Left hindlimb (tissue), 1 donor: ENCODE results near the gene INTS11.
"Not testable (repeated sequence)": the region's sequence is repeated elsewhere in the genome, so short reads cannot be mapped to it uniquely, and the experiment has no call there.

Source experiments
- DNase-seq: peaks from one replicate; pipeline ENCODE4 v3.0.0-alpha.2; 2018

The INTS11 gene

GRCh38 chr1:1324524-1325287 lies at the start of gene INTS11, which contains the start of gene CPTP:
INTS11 (minus strand) TSS chr1:1324660; CDS start chr1:1324608, 52 bp downstream.
CPTP (plus strand) TSS chr1:1324802; CDS start chr1:1326911, 2,109 bp downstream.
- peak; percentile 95 for DNase-seq

DNA sequence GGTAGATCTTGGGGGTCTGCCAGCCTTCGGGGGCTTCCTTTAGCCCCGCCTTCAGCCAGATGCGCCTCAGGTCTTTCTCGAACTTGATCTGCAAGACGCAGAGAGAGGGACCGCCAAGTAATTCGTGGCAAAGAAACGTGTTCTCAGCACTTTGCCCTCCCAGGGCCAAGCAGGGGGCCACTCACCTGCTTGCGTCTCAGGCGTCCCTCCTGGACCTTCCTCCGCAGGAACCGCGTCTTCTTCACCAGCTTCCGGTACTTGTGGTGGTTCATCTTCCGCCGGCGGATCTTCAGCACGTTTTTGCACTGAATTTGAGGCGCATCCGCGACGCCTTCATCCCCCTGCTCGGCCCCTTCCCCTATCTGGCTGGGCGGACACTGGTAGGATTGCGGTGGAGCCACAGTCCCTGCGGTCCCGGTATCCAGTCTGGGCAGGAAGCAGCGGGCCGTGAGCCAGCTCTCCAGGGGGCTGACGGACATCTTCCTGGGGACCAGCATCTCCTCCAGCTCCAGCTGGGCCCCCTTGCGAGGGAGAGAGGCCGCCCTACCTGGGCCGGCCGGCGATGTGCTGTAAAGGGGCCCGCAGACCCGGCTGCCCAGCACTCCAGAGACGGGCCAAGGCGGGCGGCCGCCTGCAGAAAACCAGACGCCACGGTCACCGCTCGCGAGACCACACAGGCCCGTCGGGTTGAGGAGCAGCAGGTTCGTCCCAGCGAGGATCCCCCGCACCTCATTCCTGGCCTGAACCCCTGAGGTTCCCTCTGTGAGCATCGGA lies 49.5 kb upstream of the INTS11 start:
- no peak for DNase-seq

DNA sequence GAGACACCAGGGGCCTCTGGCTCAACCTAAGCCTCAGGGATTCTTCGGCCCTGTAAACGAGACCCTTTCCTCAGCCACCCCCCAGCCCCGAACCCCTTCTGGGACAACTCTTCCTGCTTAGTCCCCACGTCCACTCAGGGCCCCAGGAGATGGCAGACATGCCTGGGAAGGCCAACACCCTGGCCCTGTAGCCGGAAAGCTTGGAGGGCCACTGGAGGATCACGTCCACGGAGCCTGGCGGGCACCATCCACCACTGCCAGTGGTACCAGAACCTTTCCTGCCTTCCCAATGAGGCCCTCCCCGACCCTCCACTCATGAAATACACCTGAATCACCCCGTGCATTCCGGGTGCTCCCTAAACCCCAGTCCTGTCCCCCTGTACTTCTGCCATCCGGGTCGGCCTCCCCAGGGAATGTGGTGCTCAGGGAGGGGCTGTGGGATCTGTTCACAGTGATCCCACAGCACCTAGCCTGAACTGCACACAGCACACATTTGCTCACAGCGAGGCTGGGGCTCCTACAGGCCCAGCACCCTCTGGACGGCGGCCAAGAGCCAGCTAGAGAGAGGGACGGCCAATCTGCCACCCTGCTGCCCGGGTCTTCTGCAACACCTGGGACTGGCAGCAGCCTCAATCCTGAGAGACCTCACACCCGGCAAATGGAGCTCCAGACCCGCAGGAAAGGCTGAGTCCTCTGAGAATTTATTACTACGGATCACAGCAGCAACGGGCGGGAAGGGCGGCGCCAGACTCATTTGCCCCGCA lies 48.8 kb upstream of the INTS11 start:
- DNase-seq, result peak; percentile 42

DNA sequence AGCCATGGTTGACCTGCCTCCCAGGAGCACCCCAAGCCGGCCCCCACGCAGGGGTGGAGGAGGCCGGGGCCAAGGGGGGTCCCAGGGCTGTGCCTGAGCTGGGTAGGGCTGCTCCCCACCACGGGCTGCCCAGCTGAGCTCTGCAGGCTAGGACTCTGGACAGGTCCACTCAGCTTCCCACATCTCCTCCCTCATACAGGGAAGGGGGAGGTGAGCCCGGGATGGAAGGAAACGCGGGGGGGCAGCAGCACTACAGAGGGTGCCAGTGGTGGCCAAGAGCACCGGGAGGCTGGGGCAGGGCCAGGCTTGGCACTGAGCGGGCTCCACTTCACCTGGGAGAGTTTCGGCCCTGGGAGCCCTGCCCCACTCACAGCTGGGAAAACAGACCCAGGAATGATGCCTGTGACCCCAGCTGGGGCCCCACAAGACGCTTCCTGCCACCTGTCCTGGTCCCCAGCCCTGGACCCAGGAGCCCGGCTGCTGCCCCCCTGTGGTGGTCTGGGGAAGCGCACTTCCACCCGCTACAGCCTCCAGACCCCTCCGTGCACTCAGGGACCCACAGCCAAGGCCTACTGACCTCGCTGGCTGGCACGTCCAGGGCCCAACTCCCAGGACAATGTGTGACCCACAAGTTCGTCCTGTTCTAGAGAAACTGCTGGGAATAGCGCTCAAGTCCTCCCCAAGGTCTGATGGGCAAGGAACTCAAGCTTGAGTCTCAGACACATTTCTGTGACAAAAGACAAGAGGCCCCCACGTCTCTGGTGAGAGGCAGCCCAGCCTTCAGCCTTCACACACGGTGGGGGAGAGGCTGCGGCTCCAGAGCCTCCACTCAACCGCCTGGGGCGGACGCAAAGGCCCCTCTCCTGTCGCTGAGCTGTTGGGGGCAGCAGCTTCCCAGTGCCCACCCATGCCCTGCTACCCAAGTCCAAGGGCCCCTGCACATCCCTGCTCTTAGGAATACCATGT lies 47.6 kb upstream of the INTS11 start:
- peak; percentile 79 for DNase-seq

- DNase-seq, result peak; percentile 75
Measured at GRCh38 chr1:1371364-1371745, 46.9 kb upstream of the INTS11 start.

DNA sequence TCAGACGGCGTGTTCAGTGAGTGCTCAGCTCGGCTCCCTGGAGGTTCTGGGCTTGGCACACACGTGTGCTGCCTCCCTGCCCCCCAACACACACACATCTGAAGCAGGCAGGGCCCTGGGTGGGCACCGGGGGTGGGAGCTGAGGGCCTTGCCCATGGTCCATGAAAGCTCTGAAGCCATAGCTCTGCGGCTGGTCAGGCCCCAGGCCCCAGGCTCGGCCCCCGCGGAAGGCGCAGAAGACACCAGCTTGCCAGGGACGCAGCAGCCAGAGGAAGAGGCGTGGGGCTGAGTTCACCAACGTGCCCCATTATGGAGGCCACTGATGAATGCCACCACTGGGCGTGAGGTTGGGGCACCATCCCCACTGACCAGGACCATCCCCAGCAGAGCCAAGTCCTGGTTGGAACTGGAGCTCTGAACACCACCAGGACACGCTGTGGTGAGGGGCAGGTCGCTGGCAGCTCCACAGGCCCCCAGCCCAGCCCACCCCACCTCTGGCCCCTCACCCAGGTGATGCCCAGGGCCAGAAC lies 46.4 kb upstream of the INTS11 start:
- DNase-seq, result peak; percentile 42

- DNase-seq, result not testable (repeated sequence)
Measured at GRCh38 chr1:1370094-1370493, 45.6 kb upstream of the INTS11 start.

DNA sequence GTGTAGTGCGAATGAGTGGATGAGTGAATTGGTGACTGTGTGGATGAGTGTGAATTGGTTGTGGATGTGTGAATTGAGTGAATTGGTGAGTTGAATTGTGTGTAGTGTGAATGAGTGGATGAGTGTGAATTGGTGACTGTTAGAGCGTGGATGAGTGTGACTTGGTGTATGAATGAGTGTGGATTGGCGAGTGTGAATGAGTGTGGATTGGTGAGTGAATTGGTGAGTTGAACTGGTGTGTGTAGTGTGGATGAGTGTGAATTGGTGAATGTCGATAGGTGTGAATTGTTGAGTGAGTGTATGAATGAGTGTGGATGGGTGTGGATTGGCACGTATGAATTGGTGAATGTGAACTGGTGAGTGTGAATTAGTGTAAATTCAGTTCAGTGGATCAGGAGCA lies 42.9 kb upstream of the INTS11 start:
- no peak for DNase-seq

GRCh38 chr1:1366699-1367066 lies 42.2 kb upstream of the INTS11 start:
- DNase-seq, result no peak

DNA sequence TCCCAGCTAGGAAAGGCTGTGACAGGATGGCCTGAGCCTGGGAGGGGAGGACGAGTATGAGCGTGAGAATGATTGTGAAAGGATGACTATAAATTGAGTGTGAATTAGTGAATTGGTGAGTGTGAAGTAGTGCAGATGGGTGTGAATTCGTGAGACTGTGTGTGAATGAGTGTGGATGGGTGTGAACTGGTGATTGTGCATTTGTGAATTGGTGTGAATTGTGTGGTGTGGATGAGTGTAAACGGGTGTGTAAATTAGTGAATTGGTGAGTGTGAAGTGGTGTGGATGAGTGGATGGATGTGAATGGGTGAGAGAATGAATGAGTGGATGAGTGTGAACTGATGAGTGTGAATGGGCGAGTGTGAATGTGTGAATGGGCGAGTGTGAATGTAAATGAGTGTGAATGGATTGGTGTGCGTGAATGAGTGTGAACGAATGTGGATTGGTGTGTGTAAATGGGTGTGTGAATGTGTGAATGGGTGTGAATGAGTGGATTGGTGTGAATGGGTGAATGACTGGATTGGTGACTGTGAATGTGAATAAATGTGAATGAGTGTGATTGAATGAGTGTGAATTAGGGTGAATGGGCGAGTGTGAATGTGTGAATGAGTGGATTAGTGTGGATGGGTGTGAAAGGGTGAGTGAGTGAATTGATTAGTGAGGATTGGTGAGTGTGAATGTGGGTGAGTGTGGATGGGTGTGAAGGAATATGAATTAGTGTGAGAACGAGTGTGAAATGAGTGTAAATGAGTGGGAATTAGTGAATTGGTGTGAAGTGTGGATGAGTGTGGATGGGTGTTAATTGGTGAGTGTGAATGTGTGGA lies 41.6 kb upstream of the INTS11 start:
- no peak for DNase-seq

DNA sequence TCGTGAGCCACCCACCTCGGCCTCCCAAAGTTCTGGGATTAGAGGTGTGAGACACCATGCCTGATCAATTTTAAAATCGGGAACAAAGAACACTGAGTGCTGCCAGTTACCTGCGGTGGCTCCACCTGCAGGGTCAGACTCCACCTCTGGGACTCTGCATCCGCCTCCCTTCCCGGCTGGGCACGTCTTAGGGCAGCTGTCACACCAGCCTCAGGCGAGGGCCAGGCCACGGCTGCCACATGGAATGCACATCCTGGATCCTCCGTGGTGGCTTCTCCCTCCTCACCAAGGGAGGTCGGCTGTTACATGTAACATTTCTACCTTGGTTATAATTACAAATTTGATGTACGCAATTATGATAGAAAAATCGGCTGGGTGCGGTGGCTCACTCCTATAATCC lies 39.8 kb upstream of the INTS11 start:
- no peak for DNase-seq

- DNase-seq, result peak; percentile 84
Measured at GRCh38 chr1:1361982-1362423, 37.5 kb upstream of the INTS11 start.

GRCh38 chr1:1361233-1361981 lies 36.9 kb upstream of the INTS11 start:
- no peak for DNase-seq

GRCh38 chr1:1360506-1361169 lies 36.2 kb upstream of the INTS11 start:
- DNase-seq, result peak; percentile 85

GRCh38 chr1:1359664-1360468 lies 35.4 kb upstream of the INTS11 start:
- peak; percentile 88 for DNase-seq

GRCh38 chr1:1359308-1359663 lies 34.8 kb upstream of the INTS11 start:
- peak; percentile 78 for DNase-seq

- peak; percentile 95 for DNase-seq
Measured at GRCh38 chr1:1358433-1359271, 34.2 kb upstream of the INTS11 start, which contains the start of gene MXRA8. MXRA8 (minus strand) TSS chr1:1358555; CDS start chr1:1358504, 51 bp downstream.
